NCI-H2081 (cell line): ENCODE data around the gene DNAH17.

Experiments used
- DNase-seq, 2 experiments: peaks; one replicate each; lab custom pipeline; 2025; lab: John Stamatoyannopoulos, UW

DNAH17 gene

DNA sequence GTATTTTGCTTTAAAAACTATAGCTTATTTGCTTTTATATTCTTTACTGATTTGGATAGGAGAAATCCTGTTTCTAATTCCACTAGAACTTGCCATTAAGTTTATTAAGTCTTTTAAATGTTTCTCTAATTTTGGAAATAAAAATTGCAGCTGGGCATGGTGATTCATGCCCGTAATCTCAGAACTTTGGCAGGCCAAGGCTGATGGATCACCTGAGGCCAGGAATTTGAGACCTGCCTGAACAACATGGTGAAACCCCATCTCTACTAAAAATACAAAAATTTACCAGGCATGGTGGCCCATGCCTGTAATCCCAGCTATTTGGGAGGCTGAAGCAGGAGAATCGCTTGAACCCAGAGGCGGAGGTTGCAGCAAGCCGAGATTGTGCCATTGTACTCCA, 30.7 kb downstream of the DNAH17 start:
- DNase-seq = no peak

DNA sequence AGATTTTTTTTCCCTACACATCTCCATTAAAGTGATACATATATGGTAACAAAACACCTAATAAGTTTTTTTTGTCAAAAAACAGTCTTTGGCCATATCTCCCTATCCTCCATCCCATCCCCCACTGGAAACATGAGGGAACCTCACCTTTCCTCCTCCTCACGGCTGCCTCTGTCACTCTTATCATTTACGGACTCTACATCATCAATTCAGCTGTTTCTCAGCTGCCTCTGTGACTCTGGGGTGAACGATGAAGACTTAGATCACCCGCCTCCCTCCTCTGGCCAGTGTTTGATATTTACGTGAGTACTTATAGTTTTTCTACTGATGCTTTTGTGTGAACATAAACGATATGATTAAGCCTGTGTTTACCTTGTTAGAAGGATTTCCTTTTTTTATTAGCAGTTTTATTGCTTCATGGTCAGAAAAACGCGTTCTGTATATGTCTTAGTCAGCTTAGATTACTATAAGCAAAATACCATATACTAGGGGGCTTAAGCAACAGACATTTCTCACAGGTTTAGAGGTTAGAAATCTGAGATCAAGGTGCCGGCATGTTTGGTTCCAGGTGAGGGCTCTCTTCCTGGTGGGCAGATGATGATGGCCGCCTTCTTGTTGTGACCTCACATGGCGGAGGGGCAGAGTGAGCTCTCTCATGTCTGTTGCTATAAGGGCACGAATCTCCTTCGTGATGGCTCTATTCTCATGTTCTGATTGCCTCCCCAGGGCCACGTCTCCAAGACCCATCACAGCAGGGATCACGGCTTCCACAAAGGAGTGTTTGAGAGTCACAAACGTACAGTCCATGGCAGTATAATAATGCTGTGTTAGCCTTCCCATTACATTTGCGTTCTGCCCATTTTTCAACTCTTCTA, 32.1 kb downstream of the DNAH17 start:
- DNase-seq = no peak

DNA sequence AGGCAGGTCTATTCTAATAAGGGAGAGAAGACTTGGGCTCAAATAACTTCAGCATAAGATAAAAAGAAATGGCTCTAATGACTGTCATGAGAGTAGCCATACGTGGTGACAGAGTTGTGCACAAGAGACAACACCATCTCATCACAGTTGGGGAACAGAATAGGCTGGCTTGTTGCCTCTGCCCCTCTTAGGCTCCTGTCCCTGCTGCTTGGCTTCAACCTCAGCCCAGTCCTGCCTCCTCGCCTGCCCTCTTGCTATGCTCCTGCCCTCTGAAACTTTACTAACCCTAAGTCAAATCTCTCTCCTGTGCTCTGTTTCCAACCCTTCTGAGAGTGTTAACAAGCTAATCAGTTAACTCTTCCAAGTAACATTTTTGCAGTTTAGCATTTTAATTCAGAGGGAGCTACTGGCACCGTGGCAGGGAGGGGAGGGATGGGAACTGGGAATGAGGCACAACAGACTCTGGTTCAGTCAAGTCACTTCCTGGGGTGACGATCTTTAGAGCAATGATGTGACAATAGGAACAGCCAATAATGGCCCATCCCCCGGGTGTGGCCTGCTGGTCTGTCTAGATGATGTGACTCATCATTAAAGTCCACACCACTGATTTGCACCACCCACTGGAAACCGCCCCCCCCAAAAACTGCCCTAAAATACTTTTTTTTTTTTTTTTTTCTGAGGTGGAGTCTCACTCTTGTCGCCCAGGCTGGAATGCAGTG, 35.5 kb downstream of the DNAH17 start:
- no peak for DNase-seq

DNA sequence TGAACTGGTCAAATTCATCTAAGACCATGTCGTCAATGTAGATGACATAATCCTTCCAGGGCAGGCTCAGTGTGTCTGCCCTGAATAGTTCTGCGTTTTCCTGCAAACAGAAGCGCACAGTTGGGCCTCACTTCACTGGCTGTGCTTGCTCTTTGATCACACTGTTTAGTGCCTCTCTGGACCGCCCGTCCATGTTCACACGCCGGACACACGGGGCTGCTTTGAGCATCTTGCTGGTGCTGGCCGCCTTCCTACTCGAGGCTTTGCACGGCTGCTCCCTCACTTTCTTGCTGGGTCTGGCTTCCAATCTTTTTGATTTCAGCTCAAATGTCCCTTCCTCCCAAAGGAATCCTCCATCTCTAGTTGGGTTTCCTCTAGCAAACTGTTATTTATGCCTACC, 37.4 kb downstream of the DNAH17 start:
- DNase-seq = no peak

DNA sequence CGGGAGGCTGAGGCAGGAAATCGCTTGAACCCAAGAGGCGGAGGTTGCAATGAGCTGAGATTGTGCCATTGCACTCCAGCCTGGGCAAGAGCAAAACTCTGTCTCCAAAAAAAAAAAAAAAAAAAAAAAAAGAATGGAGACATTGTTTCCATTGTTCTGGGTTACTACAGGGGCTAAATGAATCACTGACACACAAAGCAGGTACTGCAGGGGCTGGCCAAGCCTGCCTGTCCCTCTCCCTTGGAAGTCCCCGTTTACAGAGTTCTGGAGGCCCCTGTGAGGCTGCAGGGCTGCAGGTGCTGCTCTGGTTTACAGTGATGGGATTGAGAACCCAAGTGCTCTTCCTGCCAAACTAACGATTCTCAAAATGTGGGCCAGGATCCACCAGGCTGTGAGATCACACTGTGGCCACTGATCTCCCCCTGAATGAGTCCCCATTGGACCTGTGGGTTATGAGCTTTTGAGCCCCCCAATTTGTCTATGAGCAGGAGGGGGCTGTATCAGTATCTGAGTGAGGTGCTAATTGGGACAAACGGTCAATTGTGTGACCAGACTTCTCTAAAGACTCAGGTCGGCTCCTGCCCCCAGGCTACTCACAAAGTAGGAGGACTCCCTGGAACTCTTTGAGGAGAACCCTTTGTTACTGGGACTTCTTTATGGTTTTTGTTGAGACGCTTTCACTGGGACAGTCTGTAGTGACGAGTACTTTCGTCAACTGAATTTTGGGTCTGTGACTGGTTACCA, 39.0 kb downstream of the DNAH17 start:
- DNase-seq = no peak

DNA sequence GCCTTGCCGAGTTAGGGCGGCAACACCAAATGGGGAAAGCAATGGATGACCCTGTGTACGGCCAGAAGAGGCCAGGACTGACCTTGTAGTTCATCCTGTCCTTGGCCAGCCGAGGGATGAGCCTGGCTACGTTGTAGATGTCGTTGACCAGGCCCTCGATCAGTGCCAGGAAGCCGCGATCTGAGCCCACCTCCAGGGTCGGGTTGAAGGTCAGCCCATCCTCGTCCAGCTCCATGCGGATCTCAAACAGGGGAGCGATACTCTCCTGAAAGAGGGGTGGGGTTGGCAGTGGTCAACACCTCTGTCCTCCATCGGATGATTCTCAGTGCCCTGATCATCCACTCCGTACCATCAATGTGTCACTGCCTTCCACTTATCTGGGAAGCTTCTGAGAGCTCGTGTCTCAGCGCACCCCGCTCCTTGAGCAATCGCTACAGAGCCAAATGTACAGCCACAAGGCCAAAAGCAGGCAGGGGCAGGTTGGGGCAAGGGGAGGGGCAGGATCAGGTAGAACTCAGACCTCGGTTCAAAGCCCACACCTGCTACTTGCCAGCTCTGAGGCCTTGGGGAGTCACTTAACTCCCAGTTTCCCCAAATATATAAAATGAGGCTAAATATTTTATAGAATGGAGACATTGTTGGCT, 39.9 kb downstream of the DNAH17 start:
- DNase-seq = no peak

DNA sequence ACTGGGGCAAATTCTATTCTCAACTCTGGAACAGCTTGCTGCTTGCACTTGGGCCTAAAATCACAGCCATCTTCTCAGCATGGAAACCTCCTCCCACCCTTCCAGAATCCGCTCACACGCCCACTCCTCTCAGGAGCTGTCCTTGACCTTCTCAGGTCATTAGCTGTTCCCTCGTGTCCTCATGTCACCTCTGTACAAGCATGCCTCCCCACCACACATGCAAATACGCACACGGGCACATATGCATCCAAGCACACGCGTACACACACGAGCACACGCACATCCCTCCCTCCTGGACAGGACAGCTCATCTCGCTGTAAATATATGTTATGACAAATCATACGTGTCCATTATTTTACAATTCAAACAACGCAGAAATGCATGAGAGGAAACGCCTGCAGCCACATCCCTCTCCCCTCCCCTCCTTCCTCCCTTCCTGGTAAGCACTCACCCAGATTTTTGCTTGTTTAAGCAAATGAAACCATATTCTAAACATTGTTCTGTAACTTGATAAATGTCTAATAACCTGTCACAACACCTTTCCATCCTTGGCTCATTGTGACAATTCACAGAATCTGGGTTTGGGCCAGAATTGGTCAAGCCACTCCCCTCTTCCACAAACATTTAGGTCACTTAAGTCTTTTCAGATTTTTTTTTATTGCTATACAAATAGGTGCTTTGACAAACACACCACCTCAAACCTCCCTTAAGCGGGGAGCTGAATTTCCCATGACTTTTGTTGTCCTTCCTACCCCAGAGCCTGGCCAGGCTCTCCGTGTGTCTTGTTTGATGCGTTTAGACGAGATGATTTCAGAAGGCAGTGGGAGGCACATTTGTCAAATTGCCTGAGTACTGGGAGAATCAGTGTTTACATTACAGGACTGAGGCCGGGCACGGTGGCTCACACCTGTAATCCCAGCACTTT, 41.7 kb downstream of the DNAH17 start:
- peak; percentile 95 to 99 for DNase-seq

DNA sequence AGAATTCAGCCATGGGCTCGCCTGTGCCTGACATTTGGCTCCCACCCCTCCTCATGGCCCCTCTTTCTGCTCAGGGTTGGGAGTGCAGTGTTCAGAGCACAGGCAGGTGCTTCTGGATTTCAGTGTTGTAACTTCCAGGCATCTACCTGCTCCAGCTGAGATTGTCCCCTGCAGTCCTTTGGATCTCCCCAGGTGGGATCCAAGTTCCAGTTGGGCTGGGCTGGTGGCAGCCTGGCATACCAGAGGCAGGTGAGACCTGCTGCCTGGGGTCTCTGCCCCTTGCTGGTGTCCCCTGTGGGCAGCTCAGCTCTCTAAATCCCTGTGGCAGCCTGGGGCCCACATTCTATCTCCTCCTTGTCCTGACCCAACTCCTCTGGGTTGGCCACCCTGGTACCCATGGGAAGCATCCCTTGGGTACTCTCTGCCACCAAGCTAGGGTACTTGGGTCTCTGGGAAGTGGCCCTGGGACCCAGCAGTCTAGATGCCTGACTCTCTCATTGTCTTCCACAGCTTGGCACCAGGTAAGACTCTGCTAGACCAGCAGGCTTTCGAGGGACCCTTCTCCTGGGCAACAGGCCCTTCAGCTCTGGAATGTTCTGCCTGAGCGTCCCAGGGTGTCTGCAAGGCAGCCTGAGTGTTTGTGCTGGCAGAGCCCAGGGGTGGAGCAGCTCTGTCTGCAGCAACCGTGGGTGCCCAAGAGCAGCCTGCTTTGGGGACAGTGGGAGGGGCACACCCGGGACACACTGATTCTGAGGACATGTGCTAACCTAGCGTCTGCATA, 42.5 kb downstream of the DNAH17 start:
- no peak for DNase-seq

DNA sequence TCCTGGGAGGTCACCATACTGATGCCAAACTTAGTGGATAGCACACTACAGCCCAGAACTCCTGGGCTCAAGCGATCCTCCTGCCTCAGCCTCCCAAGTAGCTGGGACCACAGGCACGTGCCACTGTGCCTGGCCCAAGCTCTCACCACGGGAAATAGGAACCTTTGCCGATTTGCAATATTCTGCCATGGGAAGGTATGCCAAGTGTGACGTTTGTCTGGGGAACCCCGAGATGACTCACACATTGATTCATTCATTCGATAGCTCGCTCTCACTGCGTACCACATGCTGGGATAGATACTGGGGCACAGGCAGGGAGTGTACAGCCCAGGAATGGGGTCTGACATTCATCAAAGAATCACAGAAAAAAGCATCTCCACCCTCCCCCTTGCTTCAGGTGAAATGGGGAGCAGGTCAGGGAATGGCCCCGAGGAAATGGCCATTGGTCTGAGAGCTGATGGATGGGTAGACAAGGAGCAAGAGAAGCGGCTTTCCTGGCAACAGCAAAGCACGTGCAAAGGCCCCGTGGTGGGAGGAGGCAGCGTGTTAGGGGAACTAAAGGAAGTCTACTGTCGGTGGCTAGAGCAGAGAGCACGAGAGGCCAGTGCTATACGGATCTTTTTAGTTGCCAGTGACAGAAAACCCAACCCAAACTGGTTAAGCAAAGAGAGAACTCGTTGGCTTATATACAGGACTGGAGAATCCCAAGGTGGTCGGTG, 44.1 kb downstream of the DNAH17 start:
- DNase-seq = no peak

DNA sequence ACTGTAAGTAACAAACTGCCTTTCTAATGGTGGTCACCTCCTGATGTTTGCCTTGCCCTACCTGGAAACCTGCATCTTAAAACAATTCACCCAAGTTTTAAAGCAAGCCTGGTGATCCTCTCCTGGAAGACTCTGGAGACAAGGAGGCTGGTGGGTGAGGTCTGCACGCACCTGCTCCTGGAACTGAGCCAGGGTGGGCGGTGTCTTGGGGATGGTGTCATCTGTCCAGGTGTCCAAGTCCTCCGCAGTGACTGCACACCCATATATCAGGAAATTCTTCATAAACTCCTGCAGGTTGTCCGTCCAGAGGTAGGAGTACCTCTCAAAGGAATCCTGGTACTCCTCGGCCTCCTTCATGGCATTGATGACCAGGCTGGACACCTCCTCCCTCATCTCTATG, 44.9 kb downstream of the DNAH17 start:
- DNase-seq = no peak

DNA sequence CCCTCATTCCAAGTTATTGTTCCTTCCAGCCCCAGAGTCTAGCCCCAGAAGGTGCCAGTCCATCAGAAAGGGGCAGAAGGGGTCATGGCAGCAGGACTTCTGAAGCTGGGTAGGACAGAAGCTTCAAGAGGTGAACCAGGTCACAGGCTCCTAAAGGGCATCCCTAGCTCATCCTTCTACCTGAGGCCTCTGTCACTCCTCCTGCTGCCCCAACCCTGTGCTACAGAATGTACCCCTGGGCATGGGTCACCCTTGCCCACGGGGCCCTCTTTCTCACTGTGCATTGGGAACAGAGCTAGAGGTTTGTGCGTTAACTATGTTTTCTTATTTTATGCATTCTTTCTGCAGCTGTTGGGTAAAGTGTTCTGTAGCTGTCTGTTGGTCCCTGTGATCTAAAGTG, 46.5 kb downstream of the DNAH17 start:
- DNase-seq = no peak

DNA sequence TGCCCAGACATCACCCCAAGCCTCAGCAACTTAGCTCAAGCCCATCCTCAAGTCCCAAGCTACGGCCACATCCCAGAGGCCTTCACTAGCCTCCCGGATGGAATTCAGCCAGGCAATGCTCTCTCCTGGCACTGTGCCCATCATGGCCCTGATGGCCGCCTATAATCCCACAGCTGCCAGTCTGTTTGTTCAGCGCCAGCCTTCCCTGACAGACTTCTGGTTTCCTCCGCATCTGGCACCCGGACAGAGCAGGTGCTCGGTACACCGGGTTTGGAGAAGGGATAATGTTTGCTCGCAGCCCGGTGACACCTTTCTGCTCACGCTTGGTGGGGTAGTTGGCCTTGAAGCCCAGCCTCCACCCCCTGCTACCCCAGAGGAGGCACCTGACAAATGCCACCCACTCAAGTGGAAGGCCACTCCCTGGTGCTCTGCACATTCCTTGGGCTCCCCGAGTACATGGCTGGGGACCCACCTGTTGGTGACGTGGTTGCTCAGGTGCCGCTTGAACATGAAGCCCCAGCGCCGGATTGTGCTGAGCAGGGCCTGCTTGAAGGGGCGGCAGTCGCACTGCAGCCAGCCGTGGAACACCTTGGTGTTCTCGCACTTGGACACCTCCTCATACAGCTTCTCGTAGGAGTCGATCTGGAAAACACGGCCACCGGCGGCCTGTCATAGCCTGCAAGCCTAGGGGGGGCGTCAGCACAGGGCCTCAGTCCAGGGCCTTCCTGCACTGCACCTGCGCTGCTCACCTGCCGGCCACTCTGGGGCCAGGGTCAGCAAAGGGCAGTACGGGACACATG, 47.1 kb downstream of the DNAH17 start:
- peak; percentile 98 to 99 for DNase-seq

DNA sequence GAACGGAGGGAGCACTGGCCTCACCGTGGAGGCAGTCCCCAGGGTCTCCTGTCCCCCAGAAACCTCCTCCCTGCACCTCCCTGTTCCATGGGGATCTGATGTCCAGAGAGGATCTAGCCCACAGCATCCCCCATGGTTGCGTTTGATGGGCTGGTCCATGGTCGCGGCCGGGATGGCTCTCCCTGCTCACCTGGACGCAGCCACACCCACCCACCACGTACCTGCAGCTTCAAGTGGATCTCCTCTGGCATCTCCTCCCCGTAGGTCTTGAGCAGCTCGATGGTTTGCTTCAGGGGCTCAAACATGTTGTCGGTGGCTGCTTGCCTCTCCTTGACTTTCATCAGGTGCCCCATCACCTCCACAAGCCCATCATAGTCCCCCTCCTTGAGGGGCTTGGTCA, 47.9 kb downstream of the DNAH17 start:
- DNase-seq = no peak

DNA sequence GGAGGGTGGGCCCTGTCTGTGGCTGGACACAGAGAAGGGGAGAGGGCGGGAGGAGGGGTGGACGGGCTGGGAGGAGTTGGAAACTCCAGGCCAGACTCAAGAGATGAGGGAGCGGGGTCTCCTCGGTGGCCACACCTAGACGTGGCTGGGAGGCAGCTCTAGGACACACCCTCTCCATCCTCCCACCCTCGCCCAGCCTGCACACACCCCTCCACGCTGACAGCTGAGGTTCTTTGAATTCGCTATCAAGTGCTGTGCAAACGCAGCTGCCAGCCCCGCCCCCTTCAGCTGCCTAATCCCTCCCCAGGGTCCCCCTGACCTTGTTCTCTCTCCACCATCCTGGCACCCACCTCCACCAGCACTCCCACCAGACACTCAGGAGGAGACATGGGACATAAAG, 48.7 kb downstream of the DNAH17 start:
- DNase-seq = peak; percentile 68 to 73

DNA sequence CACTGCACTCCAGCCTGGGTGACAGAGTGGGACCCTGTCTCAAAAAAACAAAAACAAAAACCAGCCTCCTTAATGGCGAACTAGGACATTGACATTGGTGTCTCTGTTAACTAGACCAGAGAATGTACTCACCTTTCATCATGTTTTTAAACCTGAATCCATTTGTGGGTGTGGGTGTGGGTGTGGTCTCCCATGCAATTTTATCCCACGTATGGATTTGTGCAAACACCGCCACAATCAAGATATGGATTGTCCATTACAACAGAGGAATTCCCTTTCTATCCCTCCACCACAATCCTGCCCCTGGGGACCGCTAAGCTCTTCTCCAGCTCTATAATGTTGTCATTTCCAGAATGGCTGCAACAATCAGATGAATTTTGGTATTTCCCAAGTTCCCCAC, 49.9 kb downstream of the DNAH17 start:
- DNase-seq = no peak

DNA sequence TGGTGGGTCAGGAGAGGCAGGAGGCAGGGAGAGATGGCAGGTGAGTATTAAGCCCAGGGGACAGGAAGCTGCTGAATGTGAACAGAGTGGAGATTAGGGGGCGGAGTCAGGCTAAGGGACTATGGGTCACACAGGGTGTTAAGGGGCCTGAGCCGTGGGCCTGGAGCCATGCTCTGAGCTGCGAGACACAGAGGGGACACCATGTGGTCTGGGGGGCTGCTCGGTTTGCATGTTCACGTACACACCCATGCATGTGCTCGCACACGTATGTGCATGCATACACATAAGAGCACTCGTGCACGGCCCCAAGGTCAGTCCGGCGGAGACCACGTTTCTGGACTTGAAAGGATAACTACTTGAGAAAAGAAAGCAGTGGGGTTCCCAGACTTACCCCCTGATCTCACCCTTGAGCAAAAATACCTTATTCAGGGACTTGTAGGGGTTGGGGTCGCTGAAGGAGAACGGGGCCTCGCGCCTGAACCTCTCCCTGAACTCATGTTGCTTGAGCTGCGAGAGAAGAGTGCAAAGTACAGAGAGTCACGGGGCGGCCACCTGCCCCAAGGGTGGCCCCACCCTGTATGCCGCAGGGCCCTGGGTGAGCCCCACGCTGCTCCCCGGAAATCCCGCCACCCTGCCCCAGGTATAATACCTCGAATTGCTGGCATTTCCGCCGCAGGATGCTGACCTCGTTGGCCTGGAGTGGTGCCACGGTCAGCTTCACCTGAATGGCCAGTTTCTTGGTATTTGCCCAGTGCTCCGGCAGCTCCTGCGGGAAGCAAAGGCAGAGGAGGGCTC, 50.8 kb downstream of the DNAH17 start:
- DNase-seq = peak in 1 of 2 experiments; percentile 19

DNA sequence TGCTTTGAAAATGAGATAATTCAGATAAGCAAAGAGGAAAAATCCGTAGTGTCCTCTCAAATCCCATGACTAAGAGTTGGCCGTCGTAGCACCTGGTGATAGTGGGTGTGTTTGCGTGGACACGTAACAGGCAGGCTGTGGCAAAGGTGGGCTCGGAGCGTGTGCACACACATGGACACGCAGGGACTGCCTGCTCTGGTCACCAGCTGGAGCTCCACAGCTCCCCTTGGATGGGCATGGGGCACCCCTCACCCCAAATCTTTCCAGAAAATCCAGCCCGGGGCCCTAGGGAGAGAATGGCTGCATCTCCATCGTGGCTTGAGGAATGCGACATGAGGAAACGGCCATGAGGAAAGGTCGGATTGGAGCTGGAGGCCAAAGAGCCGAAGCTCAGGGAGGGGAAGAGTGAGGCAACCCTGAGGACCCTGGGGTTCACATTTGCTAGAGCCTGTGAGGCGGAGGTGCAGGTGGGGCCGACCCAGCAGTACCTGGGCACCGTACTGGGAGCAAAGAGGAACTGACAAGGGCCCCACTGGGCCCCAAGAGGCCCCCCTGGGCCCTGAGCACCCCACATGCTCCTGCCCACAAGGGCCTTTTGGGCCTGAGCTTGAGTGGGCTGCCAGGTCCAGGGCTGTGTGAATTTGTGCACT, 51.6 kb downstream of the DNAH17 start:
- no peak for DNase-seq
